CD4-positive, alpha-beta T cell treated with Interleukin-12 subunit alpha and Interleukin-12 subunit beta, for 1 hour (primary cell): ENCODE data around the gene STARD10.

Experiments
- DNase-seq: peaks from one replicate; pipeline ENCODE4 v3.0.0-alpha.2; 2020

The STARD10 gene

DNA sequence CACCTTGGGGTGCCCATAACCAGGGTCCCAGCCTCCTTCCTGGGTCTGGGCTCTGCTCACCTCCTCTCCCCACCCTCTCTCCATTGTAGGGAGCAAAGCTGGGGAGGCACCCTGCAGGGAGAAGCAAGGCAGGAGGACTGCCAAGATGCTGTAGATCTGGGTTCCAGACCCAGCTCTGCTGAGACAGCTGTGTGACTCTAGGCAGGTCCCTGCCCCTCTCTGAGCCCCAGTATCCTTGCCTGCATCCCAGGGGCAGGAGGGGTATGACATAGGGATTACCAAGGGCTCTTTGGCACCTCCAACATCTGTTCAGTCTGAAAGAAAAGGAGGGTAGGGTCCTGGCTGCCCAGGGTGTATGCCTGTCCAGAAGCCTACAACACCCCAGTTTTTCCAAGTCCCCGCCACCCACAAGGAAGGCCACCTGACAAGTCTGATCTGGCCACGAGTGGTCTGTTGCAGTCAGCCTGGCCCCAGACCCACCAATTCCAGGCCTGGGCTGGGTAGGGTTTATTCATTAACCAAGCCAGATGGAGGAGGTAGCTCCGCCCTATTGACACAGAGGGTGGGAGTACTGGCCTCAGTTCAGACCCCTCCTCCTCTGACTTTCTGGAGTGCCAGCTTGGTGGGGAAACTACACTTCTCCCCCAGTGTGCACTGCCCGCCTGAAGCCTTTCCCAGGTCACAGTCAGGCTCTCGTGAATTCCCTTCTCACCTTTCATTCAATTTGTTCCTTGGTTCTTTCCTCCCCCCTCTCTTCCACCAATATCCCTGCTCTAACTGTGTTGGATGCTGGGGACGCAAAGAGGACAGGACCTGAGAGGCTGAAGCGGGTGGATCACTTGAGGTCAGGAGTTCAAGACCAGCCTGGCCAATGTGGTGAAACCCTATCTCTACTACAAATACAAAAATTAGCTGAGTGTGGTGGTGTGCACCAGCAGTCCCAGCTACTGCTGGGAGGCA lies 15.0 kb downstream of the STARD10 start:
- DNase-seq = no peak

- no peak for DNase-seq
These were observed 16.0 kb downstream of the STARD10 start for GRCh38 chr11:72777755-72778278.

DNA sequence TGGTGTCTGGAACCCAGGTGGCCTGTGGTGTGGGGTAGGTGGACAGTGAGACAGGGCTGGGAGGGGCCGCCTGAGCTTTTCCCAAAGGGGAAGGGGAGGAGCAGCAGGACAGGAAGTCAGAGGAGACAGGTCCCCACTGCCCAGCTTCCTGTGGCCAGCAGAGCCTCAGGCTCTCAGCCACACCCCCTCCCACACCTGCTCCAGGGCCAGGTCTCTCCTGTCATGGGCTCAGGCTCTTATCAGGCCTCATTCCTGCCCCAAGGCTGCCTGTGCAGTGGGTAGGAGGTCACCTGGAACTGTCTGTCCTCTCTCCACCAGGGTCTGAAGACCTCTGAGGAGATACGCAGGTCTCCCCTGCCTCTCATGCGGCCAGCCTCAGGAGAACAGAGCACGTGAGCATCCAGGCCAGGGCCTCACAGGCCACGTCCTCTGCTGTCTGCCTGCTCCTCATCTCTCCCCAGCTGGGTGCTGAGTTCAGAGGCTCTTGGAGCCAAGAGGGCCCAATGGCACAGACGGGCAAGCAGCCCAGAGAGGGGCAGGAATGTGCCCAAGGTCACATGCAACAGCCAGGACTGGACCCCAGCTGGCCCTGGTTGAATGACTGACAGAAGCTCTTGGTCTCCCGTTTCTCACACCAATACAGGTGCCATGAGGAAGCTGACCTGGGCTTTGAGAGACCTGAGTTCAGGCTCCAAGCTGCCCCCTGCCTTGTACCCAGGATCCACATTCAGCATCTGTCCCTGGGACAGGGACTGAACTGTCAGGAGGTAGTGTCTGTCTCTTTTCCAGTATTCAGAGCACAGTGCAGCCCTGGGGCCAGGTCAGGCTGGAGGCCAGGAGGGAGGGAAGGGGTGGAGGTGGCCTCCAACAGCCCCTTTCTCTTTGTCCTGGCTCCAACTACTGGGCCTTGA lies 16.7 kb downstream of the STARD10 start:
- DNase-seq = no peak

DNA sequence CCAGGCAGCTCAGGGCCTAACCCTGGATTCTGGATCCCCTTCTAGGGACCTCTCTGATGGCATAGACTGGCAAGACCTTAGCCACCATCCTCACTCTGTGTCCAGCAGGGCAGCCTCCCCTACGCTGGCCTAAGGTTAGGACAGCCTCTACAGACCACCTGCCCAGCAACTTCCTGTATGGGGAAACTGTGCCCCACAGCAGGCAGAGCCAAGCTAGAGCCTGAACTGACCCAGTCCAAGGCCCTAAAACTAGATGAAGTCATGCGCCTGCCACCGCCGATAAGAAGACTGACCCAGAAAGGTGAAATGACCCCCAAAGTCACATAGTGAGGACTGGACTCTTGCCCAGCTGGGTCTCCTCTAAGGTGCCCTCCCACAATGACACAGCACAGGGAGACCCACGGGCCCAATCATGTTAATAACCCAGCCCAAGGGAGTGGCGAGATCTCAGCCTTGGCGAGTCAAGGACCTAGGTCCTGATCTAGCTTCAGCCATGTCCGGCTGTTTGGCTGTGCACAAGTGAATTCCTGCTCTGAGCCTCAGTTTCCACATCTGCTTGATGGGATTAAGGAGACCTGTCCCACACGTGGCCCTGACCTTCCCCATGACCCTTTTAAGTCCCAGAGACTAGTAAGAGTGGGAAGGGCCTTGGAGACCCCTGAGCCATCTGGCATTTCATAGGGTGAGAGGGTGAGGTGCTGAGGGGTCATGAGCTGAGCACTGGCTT lies 17.6 kb downstream of the STARD10 start:
- DNase-seq = no peak

DNA sequence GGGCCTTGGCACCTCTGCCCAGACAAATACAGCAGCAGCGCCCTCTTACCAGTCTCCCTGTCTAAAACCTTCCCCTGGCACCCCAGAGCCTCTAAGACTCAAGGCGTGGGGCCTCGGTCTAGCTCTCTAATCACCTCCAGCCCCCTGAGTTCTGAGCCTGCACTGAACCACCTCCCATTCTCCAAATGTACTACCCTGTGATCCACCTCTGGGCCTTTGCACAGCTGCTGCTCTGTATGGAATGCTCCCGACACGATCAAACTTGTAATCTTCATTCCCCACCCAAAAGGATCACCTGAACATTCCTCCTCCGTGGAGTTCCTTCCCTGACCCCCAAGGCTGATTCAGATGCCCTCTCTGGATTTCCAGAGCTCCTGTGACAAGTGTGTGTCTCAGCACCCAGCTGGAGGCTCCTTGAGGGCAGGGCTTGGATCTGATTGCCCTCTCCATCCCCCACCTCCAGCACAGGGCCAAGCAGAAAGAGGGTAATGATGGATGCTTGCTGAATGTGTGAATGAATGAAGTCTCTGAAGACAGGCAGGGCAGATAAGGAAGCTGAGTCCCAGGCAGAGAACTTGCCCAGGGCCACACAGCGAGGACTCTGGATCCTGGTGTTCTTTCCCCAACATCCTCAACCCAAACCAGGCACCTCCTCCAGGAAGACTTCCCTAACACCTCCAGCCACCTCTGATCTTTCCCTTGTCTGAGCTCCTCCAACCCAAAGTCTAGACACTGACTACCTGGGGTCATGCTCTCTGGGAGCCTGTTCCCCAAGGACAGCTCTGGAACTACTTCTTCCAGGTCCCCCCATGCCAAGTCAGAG lies 18.3 kb downstream of the STARD10 start:
- DNase-seq = no peak

DNA sequence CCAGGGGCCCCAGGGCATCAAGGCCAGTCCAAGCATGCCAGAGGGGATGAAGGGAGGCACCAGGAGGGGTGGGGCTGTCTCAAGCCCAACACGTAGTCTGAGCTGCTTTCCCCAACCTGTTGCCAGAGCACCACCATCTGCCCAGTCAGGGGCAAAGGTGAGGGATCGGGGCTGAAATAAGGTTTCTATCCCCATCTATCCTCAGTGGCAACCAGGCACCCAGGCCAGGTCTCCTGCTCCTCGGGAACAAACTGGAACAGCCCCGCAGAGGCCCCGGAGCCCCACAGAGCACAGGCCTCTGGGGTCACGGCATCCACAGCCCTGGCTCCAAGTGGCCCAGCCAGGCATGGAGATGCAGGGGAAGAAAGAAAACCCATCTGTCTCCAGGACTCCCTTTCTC lies 19.3 kb downstream of the STARD10 start:
- no peak for DNase-seq

GRCh38 chr11:72773696-72774095 lies 20.2 kb downstream of the STARD10 start:
- DNase-seq = no peak

DNA sequence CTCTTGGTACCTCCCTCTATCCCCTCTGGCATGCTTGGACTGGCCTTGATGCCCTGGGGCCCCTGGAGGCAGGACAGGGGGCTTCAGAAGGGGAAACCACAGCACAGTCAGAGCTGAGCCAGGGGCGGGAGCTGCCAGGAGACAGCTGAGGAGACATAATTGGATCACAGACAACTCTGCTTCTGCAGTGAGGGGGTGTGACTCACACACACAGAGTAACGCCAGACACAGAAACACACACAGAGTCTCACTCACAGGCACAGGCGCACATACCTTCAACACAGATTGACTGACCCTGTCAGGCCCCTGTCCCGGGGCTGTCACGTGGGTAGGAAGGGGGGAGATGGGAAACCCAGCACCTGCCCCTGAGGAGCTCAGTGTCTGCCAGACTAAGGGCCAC lies 20.6 kb downstream of the STARD10 start:
- no peak for DNase-seq

GRCh38 chr11:72772059-72772458 lies 21.8 kb downstream of the STARD10 start:
- no peak for DNase-seq

- DNase-seq = no peak
These were observed 22.3 kb downstream of the STARD10 start for GRCh38 chr11:72771507-72771906.

DNA sequence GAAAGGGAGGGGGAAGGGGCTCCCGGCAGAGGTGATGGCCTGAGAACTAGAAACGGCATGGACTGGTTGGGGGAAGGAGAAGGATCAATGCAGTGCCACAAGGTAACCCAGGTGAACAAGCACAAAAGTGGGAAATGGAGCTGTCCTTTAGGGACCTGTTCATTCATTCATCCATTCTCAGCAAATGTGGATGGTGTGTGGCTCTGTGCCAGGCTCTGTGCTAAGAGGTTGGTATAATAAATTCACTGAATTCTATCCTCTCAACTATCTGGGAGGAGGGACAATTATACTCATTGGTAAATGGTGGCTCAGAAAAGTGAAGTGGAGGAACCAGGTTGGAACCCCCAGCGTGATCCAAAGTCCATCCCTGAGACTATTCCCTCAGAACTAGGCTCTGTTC lies 23.0 kb downstream of the STARD10 start:
- DNase-seq = no peak

DNA sequence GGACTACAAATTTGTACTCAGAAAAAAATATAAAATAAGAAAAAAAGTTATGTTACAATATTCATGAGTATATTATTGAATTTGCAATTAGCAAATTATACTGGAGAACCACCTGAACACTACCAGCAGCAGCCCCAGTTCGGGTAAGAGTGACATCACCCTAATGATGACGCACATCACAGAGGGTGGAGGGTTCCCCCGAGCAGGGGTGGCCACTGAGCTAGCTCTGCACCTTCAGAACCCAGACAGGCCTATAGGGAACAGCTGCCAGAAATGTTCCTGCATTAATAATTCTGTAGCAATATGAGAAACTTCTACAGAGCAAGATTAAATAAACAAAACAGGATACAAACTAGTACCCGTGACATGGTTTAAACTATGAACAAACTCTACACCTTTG lies 24.2 kb downstream of the STARD10 start:
- DNase-seq = no peak

DNA sequence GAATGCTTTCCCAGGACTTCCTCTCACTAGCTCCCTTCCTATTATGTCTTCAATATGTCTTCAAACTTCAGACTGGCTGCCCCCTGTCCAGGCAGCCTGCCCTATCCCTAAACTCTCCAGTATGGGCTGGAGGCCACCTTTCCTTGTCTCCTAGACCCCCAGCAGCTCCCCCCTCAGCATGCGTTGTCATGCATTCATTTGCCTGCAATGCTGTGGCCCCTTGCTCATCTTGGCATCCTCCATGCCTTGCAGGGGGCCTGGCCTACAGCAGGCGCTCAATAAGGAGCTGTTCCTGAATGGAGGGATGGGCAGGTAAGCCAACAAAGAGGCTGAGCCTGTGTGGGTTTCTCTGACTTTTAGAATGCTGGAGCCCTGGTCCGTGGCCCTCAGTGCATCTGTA lies 25.3 kb downstream of the STARD10 start:
- no peak for DNase-seq

DNA sequence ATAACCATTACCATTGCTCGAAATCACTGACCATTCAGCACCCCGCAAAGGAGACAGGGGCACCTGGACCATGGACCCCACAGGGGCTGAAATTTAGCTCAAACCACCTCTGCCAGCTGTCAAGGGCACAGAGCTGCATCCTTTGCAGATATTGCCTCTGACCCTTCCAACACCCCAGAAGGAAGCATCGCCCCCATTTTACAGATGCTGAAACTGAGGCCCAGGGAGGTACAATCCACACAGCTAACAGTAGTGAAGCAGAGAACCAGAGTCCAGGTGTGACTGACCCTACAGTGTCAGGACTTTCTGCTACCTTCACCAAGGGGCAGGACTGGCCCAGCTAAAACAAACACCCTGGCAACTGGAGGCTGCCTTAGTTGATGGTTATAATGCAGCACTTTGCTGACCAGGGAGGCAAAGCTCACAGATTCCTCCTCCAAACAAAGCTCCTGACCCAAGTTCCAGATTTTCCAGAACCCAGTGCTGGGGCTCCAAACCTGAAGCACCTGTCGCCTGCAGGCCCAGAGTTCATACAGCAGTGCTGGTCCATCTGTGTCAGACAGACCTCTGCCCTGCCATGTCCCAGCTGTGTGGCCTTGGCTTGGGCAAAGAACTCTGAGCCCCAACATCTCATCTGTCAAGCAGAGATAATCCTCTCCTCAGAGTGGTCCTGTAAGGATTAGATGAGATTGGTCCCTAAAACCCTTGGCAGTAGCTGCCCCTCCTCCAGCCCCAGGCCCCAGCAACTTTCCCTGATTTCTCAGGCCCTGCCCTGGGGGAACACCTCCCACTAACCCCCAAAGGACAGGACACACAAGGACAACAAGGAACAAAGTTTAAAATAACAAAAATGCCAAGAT lies 26.4 kb downstream of the STARD10 start:
- no peak for DNase-seq

DNA sequence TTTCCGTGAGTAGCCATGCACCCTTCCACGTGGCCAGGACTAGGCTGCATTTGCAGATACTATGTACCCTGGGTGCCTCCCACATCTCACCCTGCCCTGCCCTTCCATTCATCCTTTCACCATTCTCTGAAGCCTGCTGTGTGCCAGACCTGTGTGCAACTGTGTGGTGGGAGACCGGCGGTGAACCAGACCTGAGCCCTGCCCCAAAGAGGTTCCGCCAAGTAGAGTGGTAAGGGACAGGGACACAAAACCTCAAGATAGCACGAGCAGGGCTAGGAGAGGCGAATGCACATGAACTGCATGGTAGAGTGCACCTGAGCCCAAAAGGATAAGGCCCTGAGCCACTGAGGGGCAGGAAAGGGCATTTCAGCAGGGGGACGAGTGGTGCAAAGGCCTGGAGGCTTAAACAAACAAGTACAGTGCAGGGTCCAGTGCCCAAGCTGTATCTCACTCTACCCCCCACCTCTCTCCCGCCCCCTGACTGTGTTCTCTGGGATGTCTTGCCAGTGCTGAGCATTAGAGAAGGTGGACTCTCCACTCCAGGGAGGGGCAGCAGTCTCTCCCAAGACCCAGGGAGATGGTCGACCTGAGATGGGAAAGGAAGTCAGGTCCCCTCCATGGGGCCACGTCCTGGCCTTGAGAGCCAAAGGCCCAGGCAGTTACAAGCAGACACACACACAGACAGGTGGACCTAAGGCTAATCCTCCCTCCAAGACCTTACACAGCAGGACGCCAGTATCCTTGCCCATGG lies 27.5 kb downstream of the STARD10 start:
- no peak for DNase-seq

- no peak for DNase-seq
These were observed 29.3 kb downstream of the STARD10 start for GRCh38 chr11:72764503-72764902.

DNA sequence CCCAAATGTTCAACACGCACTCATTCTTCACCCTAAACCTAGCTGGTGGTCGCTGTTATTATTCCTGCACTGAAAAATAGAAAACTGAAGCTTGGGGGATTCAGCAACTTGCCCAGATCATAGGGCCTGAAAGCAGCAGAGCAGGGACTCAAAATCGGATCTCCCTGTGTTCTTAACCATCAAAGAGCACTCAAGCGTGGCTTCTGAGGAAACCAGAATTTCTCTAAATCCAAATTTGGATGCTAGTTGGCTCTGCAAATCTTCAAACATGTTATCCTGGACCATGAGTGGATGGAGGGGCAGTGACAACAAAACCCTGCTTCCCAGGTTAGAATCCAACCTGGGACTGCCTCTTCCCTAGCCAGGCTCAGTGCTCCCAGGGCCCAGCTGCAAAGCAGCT lies 30.0 kb downstream of the STARD10 start:
- DNase-seq = no peak

- no peak for DNase-seq
These were observed 31.1 kb downstream of the STARD10 start for GRCh38 chr11:72762641-72763304.
